ENCODE measurements around the gene SPIB.
"Not testable (repeated sequence)": the region's sequence is repeated elsewhere in the genome, so short reads cannot be mapped to it uniquely, and the experiment has no call there.

SPIB gene

DNA sequence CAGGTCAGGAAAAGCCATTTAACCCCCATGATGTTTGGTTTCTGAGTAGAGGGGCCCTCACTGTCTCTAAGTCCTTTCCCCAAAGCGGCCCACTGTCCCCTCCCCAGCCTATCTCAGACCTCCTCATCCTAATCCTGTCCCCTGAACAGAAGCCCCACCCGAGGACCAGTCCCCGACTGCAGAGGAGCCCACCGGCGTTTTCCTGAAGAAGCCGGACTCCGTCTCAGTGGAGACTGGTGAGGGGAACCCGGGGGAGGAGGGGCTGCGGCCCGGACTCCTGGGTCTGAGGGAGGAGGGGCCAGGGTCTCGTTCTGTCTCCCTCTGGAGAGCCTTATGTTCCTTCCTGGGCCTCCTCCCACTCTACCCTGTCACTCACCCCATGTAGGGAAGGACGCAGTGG, 16.9 kb downstream of the SPIB start:
- no peak overlapping the region for H3K27ac ChIP-seq

DNA sequence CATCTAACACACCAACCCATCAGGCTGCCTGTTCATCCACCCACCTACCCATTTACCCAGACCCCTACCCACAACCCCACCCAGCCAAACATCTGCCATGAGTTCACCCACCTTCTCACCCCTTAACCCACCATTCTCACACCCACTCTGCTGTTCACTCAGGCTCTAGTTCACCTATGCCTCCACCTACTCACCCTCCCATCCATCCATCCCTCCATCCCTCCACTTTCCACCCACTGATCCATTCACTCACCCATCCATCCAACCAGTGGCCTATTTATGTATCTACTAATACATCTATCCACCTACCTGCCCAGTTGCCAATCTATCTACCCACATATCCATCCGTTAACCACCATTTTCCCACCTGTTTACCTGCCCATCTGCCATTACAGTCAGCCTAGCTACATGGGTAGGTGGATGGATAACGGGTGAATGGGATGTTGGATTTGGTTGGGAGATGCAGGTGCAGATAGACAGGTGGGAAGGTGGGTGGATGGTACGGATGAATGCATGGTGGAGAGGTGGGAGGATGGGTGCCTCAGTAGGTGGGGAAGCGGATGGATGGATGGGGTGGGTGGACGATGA, 19.2 kb downstream of the SPIB start:
- TF ChIP-seq, protein P1, sequence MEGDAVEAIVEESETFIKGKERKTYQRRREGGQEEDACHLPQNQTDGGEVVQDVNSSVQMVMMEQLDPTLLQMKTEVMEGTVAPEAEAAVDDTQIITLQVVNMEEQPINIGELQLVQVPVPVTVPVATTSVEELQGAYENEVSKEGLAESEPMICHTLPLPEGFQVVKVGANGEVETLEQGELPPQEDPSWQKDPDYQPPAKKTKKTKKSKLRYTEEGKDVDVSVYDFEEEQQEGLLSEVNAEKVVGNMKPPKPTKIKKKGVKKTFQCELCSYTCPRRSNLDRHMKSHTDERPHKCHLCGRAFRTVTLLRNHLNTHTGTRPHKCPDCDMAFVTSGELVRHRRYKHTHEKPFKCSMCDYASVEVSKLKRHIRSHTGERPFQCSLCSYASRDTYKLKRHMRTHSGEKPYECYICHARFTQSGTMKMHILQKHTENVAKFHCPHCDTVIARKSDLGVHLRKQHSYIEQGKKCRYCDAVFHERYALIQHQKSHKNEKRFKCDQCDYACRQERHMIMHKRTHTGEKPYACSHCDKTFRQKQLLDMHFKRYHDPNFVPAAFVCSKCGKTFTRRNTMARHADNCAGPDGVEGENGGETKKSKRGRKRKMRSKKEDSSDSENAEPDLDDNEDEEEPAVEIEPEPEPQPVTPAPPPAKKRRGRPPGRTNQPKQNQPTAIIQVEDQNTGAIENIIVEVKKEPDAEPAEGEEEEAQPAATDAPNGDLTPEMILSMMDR (conservative IDR thresholded peaks at IDR 0.05), result no peak
- no peak overlapping the region for H3K27ac ChIP-seq

More for the DNA sequence above, 16.9 kb downstream of the SPIB start:
- TF ChIP-seq, protein P1 (conservative IDR thresholded peaks at IDR 0.05), result no peak

DNA sequence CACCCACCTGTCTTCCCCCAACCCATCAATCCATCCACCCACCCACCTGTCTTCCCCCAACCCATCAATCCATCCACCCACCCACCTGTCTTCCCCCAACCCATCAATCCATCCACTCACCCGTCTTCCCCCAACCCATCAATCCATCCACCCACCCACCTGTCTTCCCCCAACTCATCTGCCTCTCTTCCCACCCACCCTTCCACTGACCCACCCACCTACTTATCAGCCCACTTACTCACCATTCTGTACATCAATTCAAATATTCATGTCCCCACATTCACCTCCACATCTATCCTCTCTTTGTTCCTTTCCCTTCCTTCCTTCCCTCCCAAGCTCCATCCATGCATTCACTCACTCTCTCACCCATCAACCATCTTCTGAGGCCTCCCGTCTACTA, 20.4 kb downstream of the SPIB start:
- H3K27ac ChIP-seq, result not testable (repeated sequence)

DNA sequence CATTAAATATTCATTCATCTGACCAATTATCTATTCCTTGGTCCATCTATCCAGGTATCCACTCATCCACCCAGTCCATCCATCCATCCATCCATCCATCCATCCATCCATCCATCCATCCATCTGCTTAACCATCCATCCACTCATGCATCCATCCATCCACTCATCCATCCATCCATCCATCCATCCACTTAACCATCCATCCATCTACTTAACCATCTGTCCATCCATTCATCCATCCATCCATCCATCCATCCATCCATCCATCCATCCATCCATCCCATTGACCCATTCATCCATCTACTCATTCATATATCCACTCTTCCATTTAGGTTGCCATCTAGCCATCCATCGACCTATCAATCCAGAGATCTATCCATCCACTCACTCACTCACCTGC, 25.3 kb downstream of the SPIB start:
- TF ChIP-seq, protein P1 (conservative IDR thresholded peaks at IDR 0.05), result no peak
- H3K27ac ChIP-seq, result no peak overlapping the region

DNA sequence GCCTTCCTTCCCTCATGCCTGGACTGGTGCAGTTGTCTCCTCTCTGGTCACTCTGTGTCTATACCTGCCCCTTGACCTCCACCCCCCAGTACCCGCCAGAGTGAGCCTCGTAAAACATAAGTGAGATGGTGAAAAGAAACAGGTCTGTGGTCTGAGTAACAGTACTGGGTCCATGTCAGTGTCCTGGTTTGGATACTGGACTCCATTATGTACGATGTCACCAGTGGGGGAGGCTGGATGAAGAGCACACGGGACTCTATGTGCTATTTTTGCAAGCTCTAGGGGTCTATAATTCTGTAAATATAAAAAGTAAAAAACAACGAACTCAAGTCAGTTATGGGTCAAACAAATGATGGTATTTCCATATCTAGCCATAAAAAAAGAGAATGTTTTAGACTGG, 28.3 kb downstream of the SPIB start:
- TF ChIP-seq, protein P1 (conservative IDR thresholded peaks at IDR 0.05), result no peak
- no peak overlapping the region for H3K27ac ChIP-seq

DNA sequence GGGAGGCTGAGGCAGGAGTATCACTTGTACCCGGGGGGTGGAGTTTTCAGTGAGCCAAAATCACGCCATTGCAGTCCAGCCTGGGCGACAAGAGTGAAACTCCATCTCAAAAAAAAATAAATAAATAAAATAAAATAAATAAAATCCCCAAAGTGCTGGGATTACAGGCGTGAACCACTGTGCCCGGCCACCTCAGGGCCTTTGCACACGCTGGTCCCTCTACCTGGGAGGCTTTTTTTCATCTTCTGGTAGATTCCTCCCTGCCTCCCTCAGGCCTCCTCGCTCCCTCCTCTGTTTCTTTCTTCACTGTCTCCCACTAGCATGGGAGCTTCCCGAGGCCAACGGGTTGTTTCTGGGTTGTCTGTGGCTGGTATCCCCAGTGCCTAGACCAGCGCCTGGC, 29.0 kb downstream of the SPIB start:
- TF ChIP-seq, protein P1 (conservative IDR thresholded peaks at IDR 0.05), result no peak
- H3K27ac ChIP-seq, result no peak overlapping the region

DNA sequence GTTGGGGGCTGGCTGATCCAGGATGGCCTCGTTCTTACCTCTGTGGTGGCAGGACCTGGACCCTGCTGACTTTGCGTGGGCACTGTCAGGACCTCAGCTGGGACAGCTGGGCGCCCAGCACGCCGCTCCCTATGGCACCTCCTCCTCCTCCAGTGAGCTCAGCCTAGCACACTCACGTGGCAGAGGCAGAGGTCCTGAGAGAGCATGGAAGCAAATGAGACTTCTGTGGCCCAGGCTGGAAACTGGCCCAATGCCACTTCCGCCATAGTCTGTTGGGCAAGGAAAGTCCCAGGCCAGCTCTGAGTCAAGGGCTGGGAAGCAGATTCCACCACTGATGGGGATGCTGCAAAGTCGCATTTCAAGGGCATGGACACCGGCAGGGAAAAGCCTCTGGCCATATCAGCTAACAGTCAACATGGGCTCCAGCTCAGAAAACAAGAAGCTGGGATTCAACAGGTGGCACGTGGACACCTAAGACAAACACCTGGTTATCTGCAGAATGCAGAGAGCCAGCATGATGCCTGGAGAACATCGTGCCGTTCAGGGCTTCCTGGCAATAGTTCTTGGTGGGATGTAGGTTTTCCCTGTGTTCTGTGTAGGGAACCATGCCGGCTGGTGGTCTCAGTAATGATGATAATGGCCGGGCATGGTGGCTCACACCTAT, 30.6 kb downstream of the SPIB start:
- TF ChIP-seq, protein P1 (conservative IDR thresholded peaks at IDR 0.05), result no peak
- H3K27ac ChIP-seq, result no peak overlapping the region

Data from VCaP (cell line).